ENCODE results near the gene FUT8.
"Not testable (repeated sequence)": the region's sequence is repeated elsewhere in the genome, so short reads cannot be mapped to it uniquely, and the experiment has no call there.

The FUT8 gene

GRCh38 chr14:65618996-65619395 lies 206.5 kb downstream of the FUT8 start:
- no peak for DNase-seq (ENCODE audit: low read depth in 3 of 3)

DNA sequence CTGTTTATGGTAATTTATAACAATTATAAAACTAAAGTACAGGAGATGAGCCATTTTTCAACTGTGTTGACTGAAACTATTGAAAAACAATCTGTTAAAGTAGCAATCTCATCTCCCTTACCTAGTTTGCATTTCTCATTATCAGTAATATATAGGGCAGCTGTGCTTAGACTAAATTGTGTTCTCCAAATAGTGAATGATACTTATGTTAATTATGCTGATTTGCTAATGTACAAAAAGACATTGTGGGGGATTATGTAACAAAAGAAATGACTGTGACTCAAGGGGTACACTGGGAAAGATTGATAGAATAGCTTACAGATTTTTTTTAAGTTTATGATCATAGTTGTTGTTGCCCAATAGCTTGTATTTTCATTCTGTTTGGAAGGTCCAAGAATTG lies 207.7 kb downstream of the FUT8 start:
- DNase-seq (ENCODE audit: low read depth in 3 of 3): no peak

DNA sequence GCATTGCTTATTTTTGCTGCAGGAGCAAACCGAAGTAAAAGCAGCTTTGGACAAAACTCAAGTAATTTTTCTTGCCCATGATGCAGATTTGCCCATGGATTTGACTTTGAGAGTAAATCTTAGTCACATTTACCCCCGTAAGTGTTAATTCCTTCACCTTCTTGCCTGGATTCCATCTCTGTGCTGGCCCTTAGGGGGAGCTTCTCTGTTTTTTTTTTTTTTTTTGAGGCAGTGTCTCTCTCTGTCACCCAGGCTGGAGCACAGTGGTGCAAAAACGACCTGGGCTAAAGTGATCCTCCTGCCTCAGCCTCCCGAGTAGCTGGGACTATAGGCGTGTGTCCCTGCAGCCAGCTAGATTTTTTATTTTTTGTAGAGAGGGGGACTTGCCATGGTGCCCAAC lies 210.2 kb downstream of the FUT8 start:
- no peak for DNase-seq (ENCODE audit: low read depth in 3 of 3)

- DNase-seq (ENCODE audit: low read depth in 3 of 3): no peak
These were observed 211.2 kb downstream of the FUT8 start for GRCh38 chr14:65623759-65624158.

GRCh38 chr14:65627315-65627714 lies 214.8 kb downstream of the FUT8 start:
- no peak for DNase-seq (ENCODE audit: low read depth in 3 of 3)

DNA sequence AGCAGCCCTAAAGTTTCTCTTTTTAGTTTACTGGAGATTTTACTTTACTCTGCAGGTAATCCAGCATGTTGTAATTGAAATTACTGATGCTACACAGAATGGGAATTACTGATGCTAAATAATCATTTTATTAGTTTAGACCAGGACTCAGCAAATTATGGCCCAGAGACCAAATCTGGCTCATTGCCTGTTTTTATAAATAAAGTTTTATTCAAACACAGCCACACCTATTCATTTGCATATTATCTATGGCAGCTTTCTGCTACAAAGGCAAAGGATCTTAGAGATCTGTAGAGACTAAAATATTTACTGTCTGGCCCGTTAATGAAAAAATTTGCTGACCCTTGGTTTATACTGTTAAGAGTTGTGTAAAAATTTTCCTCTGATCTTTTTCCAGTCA lies 216.1 kb downstream of the FUT8 start:
- DNase-seq (ENCODE audit: low read depth in 3 of 3): no peak

DNA sequence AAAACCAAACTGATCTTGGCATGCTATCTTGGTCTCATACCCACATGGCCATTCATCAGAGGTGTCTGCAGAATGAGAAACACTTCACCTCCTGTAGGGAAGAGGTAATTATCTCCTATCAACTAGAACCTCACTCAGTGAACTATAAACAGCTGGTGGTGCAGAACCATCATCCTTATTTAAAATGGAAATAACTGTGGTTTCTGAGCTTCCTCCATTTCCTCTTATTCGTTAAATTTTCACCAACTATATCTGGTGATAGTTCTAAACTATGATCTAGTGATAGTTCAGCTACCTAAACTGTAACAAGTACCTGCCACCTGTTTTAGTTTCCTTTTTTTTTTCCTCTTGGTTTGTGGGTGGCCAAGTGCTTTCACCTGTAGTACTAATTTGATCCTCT lies 218.5 kb downstream of the FUT8 start:
- no peak for DNase-seq (ENCODE audit: low read depth in 3 of 3)

DNA sequence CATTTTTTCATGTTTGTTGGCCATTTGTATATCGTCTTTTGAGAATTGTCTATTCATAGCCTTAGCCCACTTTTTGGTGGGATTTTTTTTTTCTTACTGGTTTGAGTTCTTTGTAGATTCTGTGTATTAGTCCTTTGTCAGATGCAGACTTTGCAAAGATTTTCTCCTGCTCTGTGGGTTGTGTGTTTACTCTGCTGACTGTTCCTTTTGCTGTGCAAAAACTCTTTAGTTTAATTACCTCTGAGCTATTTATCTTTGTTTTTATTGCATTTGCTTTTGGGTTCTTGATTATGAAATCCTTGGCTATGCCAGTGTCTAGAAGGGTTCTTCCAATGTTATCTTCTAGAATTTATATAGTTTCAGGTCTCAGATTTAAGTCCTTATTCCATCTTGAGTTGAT lies 220.0 kb downstream of the FUT8 start:
- DNase-seq (ENCODE audit: low read depth in 3 of 3): no peak

- DNase-seq (ENCODE audit: low read depth in 3 of 3): not testable (repeated sequence)
These were observed 221.1 kb downstream of the FUT8 start for GRCh38 chr14:65633666-65634065.

DNA sequence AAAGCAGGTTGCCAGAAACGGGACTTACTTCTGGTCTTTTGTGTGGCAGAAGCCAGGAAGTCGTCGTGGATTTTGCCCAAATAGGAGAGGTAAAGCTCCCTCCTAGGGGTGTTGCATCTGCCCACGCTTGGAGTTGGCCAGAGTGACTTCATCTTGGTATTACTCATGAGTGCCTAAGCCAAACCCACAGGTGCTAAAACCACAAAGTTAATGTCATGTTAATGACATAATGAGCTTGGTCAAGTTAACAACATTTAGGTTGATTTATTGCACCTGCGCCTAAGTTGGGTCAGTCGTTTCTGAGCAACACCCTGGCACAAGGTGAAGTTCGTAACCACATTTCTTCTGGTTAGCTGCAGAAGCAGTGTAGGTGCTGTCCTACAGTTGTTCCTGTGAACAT lies 225.2 kb downstream of the FUT8 start:
- peak in 2 of 3 experiments; percentile 2 to 23 for DNase-seq (ENCODE audit: low read depth in 3 of 3)

DNA sequence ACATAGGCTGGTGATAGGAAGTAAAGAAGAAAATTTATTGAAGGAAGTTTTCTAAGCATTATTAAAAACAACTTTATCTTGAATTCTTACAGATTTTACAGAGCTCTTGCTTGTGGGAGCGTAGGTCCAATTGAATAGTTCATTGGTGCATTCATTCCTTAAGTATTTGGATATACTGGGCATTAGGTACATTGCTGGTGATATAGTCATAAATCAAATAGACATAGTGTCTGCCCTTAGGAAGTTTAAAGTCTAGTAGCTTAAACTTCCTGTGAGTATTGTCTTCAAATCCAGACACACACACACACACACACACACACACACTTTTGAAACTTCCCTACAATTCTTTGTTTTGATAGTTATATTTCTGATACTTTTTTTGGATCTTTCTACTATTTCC lies 226.7 kb downstream of the FUT8 start:
- DNase-seq (ENCODE audit: low read depth in 3 of 3): no peak

GRCh38 chr14:65650826-65651225 lies 238.3 kb downstream of the FUT8 start:
- DNase-seq (ENCODE audit: low read depth in 3 of 3): no peak

DNA sequence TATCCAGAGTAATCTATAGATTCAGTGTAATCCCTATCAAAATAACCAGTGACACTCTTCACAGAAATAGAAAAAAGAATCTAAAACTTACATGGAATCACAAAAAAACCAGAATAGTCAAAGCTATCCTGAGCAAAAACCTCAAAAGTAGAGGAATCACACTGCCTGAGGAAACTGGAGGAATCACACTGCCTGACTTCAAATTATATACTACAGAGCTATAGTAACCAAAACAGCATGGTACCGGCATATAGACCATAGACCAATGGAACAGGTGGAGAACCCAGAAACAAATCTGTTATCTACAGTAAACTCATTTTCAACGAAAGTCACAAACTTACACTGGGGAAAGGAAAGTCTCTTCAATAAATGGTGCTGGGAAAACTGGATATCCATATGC lies 244.0 kb downstream of the FUT8 start:
- DNase-seq (ENCODE audit: low read depth in 3 of 3): no peak

DNA sequence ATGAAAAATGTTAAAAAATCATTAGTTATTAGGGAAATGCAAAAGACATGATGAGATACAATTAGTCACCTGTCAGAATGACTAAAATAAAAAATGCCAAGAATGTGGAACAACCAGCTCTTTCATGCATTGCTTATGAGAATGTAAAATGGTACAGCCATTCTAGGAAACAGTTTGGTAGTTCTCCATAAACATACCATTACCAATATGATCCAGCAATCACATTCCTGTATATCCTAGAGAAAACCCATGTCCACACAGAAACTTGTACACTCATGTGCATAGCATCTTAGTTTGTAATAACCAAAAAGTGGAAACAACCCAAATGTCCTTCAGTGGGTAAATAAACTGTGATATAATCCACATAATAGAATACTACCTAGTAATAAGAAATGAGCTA lies 245.7 kb downstream of the FUT8 start:
- DNase-seq (ENCODE audit: low read depth in 3 of 3): no peak

GRCh38 chr14:65661865-65662264 lies 249.3 kb downstream of the FUT8 start:
- no peak for DNase-seq (ENCODE audit: low read depth in 3 of 3)

- DNase-seq (ENCODE audit: low read depth in 3 of 3): no peak
These were observed 251.9 kb downstream of the FUT8 start for GRCh38 chr14:65664436-65664835.

- no peak for DNase-seq (ENCODE audit: low read depth in 3 of 3)
These were observed 264.0 kb downstream of the FUT8 start for GRCh38 chr14:65676361-65677014.

GRCh38 chr14:65685572-65685971 lies 273.0 kb downstream of the FUT8 start:
- no peak for DNase-seq (ENCODE audit: low read depth in 3 of 3)

DNA sequence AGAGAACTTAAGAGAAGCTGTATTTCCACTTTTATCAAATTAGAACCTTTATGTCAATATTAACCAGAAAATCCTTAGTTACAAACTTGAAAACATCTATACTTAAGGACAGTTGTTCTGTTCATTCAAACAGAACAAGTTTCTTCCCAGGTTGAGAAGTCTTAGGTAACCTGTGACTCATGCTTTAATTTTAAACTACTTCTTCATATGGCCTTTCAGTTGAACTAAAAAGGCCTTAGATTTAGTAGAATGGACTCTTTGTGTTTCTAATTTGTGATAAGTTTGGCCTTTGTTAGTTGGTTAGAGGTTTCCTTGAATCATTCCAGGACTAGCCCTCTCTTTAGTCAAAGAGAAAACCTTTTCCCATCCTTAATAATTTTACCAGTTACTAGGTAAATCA lies 274.2 kb downstream of the FUT8 start:
- no peak for DNase-seq (ENCODE audit: low read depth in 3 of 3)

DNA sequence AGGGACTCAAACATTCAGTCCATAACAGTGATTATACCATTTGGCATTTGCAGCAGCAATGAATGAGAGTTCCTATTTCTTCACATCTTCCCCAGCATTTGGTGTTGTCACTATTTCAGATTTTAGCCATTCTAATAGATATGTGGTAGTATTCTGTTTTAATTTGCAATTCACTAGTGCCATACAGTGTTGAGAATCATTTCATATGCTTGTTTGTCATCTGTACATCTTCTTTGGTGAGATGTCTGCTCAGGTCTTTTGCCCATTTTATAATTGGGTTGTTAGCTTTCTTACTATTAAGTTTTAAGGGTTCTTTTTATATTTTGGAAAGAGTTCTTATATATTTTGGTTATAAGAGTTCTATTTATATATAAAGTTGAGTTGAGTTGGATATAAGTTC lies 276.5 kb downstream of the FUT8 start:
- DNase-seq (ENCODE audit: low read depth in 3 of 3): no peak

DNA sequence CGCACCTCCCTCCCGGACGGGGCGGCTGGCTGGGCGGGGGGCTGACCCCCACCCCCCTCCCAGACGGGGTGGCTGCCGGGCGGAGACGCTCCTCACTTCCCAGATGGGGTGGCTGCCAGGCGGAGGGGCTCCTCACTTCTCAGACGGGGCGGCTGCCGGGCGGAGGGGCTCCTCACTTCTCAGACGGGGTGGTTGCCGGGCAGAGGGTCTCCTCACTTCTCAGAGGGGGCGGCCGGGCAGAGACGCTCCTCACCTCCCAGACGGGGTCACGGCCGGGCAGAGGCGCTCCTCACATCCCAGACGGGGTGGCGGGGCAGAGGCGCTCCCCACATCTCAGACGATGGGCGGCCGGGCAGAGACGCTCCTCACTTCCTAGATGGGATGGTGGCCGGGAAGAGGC lies 280.0 kb downstream of the FUT8 start:
- not testable (repeated sequence) for DNase-seq (ENCODE audit: low read depth in 3 of 3)

GRCh38 chr14:65696801-65697200 lies 284.3 kb downstream of the FUT8 start:
- DNase-seq (ENCODE audit: low read depth in 3 of 3): no peak

DNA sequence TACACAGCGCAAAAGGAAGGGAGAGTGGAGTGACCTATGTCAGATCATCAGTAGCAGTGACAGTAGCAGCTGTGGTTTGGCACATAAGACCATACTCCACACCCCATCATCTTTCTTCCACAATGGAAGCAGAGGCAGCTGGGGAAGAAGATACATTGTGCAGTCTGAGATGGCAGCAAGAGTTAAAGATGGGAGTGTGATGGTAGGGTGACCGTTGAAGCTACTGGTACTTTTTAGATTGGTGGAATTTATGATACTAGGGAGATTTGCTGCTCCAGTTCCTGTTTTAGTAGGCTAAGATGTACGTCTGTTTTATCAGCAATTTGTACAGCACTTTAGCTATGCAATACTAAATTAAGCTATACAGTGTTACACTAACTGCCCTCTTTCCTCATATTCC lies 291.0 kb downstream of the FUT8 start:
- no peak for DNase-seq (ENCODE audit: low read depth in 3 of 3)

DNA sequence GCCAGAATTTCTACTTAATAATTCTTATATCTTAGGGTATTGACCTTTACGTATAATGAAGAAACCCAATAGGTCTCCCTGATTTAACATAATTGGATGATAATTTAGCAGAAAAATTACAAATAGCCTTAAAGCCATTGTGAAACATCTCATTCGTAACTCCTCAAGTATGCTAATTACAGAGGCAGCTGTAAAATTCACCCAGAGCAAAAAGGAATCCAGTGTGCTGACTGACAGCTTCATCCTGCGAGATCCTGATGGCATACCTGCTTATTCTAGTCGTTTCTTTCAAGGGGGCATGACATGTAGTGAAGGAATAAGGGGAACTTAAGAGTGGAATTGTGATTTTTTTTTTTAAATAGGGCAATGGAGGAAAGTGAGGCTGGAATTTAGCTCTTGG lies 291.5 kb downstream of the FUT8 start:
- DNase-seq (ENCODE audit: low read depth in 3 of 3): no peak
